WTC11 (cell line): ENCODE measurements around the gene KCNN4. TPM values are rescaled to one million over a fixed set of nuclear protein-coding genes. Genes with fewer than 3 reads are reported as not detected.

Experiments used
- ATAC-seq: fragments of 200-7000 bp; cut with Tn5 transposase; 2 replicates; pipeline ENCODE4 v1.10.0; 2021; ENCODE audit warnings: mild to moderate bottlenecking, moderate library complexity
- CTCF ChIA-PET: fragments of 300-600 bp; sonication (Branson Sonifier 250); formaldehyde crosslinking; loops from one replicate; lab custom pipeline; 2021; ENCODE audit warnings: antibody characterized with exemption; lab: Charles Lee
- POLR2A ChIA-PET: fragments of 350-600 bp; sonication (Branson Sonifier 250); formaldehyde crosslinking; loops from one replicate; lab custom pipeline; 2021; ENCODE audit warnings: antibody characterized with exemption; lab: Charles Lee
- DNase-seq: peaks from one replicate; pipeline ENCODE4 v3.0.0; 2021; ENCODE audit warnings: low spot score
- H3K27ac Mint-ChIP-seq: 2 replicates; pipeline ENCODE4 v1.8.0; 2021; ENCODE audit warnings: mixed read lengths
- H3K27me3 Mint-ChIP-seq: 2 replicates; pipeline ENCODE4 v1.8.0; 2021; ENCODE audit warnings: low read depth, mild to moderate bottlenecking, moderate library complexity, mixed read lengths
- H3K36me3 Mint-ChIP-seq: 2 replicates; pipeline ENCODE4 v1.8.0; 2021; ENCODE audit warnings: mixed read lengths
- H3K4me1 Mint-ChIP-seq: 2 replicates; pipeline ENCODE4 v1.8.0; 2022; ENCODE audit warnings: mixed read lengths
- H3K4me3 Mint-ChIP-seq: 2 replicates; pipeline ENCODE4 v1.8.0; 2021; ENCODE audit warnings: mild to moderate bottlenecking, moderate library complexity, mixed read lengths
- H3K9me3 Mint-ChIP-seq: 2 replicates; pipeline ENCODE4 v1.8.0; 2021; ENCODE audit warnings: mixed read lengths
- CBFB ChIP-seq: sonication (generic); formaldehyde crosslinking; IDR thresholded peaks from 2 replicates; pipeline ENCODE4 v1.8.1; 2022; ENCODE audit warnings: mild to moderate bottlenecking, low read depth, missing genetic modification reagents
- E2F1 ChIP-seq: sonication (generic); formaldehyde crosslinking; IDR thresholded peaks from 2 replicates; pipeline ENCODE4 v1.8.0; 2022; ENCODE audit warnings: mild to moderate bottlenecking, missing genetic modification reagents
- ELF4 ChIP-seq: sonication (generic); formaldehyde crosslinking; IDR thresholded peaks from 2 replicates; pipeline ENCODE4 v1.8.1; 2022; ENCODE audit warnings: low read depth, mild to moderate bottlenecking, moderate library complexity, missing genetic modification reagents
- FOXK1 ChIP-seq: sonication (generic); formaldehyde crosslinking; IDR thresholded peaks from 2 replicates; pipeline ENCODE4 v1.8.0; 2022; ENCODE audit warnings: mild to moderate bottlenecking, moderate library complexity, missing genetic modification reagents
- GTF2I ChIP-seq: fragments of 250-450 bp; sonication (Bioruptor Pico); conservative IDR thresholded peaks from 2 replicates; pipeline ENCODE4 v1.4.0; 2021; ENCODE audit warnings: mild to moderate bottlenecking
- HMGA2 ChIP-seq: fragments of 250-450 bp; sonication (Bioruptor Pico); IDR thresholded peaks from 2 replicates; pipeline ENCODE4 v1.4.0; 2021; ENCODE audit warnings: mild to moderate bottlenecking, moderate library complexity
- JUN ChIP-seq: sonication (generic); formaldehyde crosslinking; IDR thresholded peaks from 2 replicates; pipeline ENCODE4 v1.8.0; 2023; ENCODE audit warnings: mild to moderate bottlenecking, missing genetic modification reagents
- KAT7 ChIP-seq: sonication (generic); formaldehyde crosslinking; IDR thresholded peaks from 2 replicates; pipeline ENCODE4 v1.8.1; 2023; ENCODE audit warnings: missing genetic modification reagents, mild to moderate bottlenecking, borderline replicate concordance
- MXD4 ChIP-seq: fragments of 250-450 bp; sonication (Bioruptor Pico); IDR thresholded peaks from 2 replicates; pipeline ENCODE4 v1.8.0; 2021; ENCODE audit warnings: mild to moderate bottlenecking, moderate library complexity, borderline replicate concordance
- NR3C1 ChIP-seq: sonication (generic); formaldehyde crosslinking; conservative IDR thresholded peaks from 2 replicates; pipeline ENCODE4 v1.8.1; 2023; ENCODE audit warnings: low read depth, mild to moderate bottlenecking, missing genetic modification reagents
- ZNF138 ChIP-seq: sonication (generic); formaldehyde crosslinking; conservative IDR thresholded peaks from 2 replicates; pipeline ENCODE4 v1.8.1; 2022; ENCODE audit warnings: mild to moderate bottlenecking, moderate library complexity, missing genetic modification reagents
- ZNF219 ChIP-seq: sonication (generic); formaldehyde crosslinking; IDR thresholded peaks from 2 replicates; pipeline ENCODE4 v1.8.0; 2023; ENCODE audit warnings: missing genetic modification reagents, mild to moderate bottlenecking, borderline replicate concordance
- ZNF396 ChIP-seq: fragments of 250-450 bp; sonication (Bioruptor Pico); IDR thresholded peaks from 2 replicates; pipeline ENCODE4 v1.8.0; 2021; ENCODE audit warnings: mild to moderate bottlenecking, moderate library complexity, borderline replicate concordance
- ZNF425 ChIP-seq: fragments of 250-450 bp; sonication (Bioruptor Pico); conservative IDR thresholded peaks from 2 replicates; pipeline ENCODE4 v1.9.0; 2021; ENCODE audit warnings: mild to moderate bottlenecking
- total RNA-seq: library from RNA; stranded (reverse); gene quantifications from 3 replicates; pipeline ENCODE4 v1.2.3, GENCODE V29; 2021
- TF ChIP-seq, protein P1 (sequence below): fragments of 200-600 bp; IDR thresholded peaks from 2 replicates; pipeline ENCODE4 v1.8.0; 2022; ENCODE audit warnings: antibody characterized with exemption
- TF ChIP-seq, protein P2 (sequence below): sonication (generic); formaldehyde crosslinking; IDR thresholded peaks from 2 replicates; pipeline ENCODE4 v1.8.1; 2023; ENCODE audit warnings: mild to moderate bottlenecking, missing genetic modification reagents
- TF ChIP-seq, protein P3 (sequence below): sonication (generic); formaldehyde crosslinking; conservative IDR thresholded peaks from 2 replicates; pipeline ENCODE4 v1.8.1; 2023; ENCODE audit warnings: mild to moderate bottlenecking, low read depth, missing genetic modification reagents, moderate library complexity

The KCNN4 gene
- total RNA-seq, 1 experiment from 2014 or later, result 0.98 TPM

- TF ChIP-seq ZNF219 (CRISPR knock-in tag), result no peak
- TF ChIP-seq ELF4 (CRISPR knock-in tag), result no peak
- TF ChIP-seq, all 79 proteins: peak for 0
These were observed 5.9 kb upstream of the KCNN4 start (continued) for GRCh38 chr19:43786665-43787064.

GRCh38 chr19:43784981-43785808, 4.4 kb upstream of the KCNN4 start:
- ChIA-PET POLR2A (interaction anchor here (0.6 kb wide), 1 partner anchor 11 kb away, joined by 3 read pairs; no protein-coding TSS in a partner anchor), CTCF (interaction anchor here (0.6 to 1.9 kb wide), 17 partner anchors 9 to 230 kb away, joined by 3 to 24 read pairs (median 5); partner anchors contain the start of gene SMG9)
- no peaks in the 10 kb centered on the region for H3K9me3 Mint-ChIP-seq
- TF ChIP-seq NR3C1 (CRISPR knock-in tag) (no peak), GTF2I (CRISPR knock-in tag) (no peak), ZNF219 (CRISPR knock-in tag) (no peak)
- TF ChIP-seq, protein P1, sequence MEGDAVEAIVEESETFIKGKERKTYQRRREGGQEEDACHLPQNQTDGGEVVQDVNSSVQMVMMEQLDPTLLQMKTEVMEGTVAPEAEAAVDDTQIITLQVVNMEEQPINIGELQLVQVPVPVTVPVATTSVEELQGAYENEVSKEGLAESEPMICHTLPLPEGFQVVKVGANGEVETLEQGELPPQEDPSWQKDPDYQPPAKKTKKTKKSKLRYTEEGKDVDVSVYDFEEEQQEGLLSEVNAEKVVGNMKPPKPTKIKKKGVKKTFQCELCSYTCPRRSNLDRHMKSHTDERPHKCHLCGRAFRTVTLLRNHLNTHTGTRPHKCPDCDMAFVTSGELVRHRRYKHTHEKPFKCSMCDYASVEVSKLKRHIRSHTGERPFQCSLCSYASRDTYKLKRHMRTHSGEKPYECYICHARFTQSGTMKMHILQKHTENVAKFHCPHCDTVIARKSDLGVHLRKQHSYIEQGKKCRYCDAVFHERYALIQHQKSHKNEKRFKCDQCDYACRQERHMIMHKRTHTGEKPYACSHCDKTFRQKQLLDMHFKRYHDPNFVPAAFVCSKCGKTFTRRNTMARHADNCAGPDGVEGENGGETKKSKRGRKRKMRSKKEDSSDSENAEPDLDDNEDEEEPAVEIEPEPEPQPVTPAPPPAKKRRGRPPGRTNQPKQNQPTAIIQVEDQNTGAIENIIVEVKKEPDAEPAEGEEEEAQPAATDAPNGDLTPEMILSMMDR, result peak; percentile 82
- no peak overlapping the region for H3K27ac Mint-ChIP-seq
- no peaks in the 10 kb centered on the region for H3K36me3 Mint-ChIP-seq
- ATAC-seq (peak; percentile 91), DNase-seq (peak; percentile 63)
- no peak overlapping the region for H3K4me3 Mint-ChIP-seq
- no peaks in the 10 kb centered on the region for H3K27me3 Mint-ChIP-seq
- H3K4me1 Mint-ChIP-seq, result peaks cover 5% of the 10 kb centered on the region; the same call in 1 of the 2 replicates

GRCh38 chr19:43784241-43784980, 3.6 kb upstream of the KCNN4 start:
- H3K36me3 Mint-ChIP-seq, result no peaks in the 10 kb centered on the region
- no peak overlapping the region for H3K27ac Mint-ChIP-seq
- H3K9me3 Mint-ChIP-seq, result no peaks in the 10 kb centered on the region
- ChIA-PET POLR2A (no interaction called here), CTCF (interaction anchor here (0.6 to 1.9 kb wide), 20 partner anchors 8 to 230 kb away, joined by 3 to 24 read pairs (median 5); partner anchors contain the start of gene SMG9)
- TF ChIP-seq, protein P2, sequence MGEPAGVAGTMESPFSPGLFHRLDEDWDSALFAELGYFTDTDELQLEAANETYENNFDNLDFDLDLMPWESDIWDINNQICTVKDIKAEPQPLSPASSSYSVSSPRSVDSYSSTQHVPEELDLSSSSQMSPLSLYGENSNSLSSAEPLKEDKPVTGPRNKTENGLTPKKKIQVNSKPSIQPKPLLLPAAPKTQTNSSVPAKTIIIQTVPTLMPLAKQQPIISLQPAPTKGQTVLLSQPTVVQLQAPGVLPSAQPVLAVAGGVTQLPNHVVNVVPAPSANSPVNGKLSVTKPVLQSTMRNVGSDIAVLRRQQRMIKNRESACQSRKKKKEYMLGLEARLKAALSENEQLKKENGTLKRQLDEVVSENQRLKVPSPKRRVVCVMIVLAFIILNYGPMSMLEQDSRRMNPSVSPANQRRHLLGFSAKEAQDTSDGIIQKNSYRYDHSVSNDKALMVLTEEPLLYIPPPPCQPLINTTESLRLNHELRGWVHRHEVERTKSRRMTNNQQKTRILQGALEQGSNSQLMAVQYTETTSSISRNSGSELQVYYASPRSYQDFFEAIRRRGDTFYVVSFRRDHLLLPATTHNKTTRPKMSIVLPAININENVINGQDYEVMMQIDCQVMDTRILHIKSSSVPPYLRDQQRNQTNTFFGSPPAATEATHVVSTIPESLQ (CRISPR knock-in tag), result no peak
- TF ChIP-seq E2F1 (CRISPR knock-in tag) (no peak), KAT7 (CRISPR knock-in tag) (no peak)
- DNase-seq (no peak), ATAC-seq (no peak)
- no peaks in the 10 kb centered on the region for H3K27me3 Mint-ChIP-seq
- H3K4me3 Mint-ChIP-seq, result no peak overlapping the region
- peaks cover 12% of the 10 kb centered on the region for H3K4me1 Mint-ChIP-seq

DNA sequence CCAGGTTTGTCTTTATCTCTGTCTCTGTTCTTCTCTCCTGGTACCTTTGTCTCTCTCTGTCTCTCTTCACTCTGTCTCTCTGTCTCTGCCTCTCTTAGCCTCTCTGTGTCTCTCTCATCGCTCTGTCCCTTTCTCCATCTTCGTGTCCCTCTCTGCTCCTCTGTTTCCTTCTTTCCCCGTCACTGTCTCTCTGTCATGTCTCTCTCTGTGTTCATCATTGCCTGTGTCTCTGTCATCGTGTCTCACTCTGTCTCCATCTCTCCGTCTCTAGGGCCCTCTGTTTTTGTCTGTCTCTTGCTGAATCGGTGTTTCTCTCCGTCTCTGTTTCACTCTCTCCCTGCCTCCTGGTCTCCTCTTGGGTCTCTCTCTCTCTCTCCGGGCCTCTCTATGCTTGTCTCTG, 2.9 kb upstream of the KCNN4 start:
- ATAC-seq, result no peak
- Mint-ChIP-seq H3K4me1 (peaks cover 18% of the 10 kb centered on the region), H3K27ac (no peak overlapping the region), H3K36me3 (no peaks in the 10 kb centered on the region), H3K4me3 (no peak overlapping the region), H3K9me3 (no peaks in the 10 kb centered on the region), H3K27me3 (no peaks in the 10 kb centered on the region)
- no peak for DNase-seq
- CTCF ChIA-PET, result interaction anchor here (0.9 kb wide), 1 partner anchor 38 kb away, joined by 3 read pairs; no protein-coding TSS in a partner anchor
- POLR2A ChIA-PET, result no interaction called here
- TF ChIP-seq, protein P3, sequence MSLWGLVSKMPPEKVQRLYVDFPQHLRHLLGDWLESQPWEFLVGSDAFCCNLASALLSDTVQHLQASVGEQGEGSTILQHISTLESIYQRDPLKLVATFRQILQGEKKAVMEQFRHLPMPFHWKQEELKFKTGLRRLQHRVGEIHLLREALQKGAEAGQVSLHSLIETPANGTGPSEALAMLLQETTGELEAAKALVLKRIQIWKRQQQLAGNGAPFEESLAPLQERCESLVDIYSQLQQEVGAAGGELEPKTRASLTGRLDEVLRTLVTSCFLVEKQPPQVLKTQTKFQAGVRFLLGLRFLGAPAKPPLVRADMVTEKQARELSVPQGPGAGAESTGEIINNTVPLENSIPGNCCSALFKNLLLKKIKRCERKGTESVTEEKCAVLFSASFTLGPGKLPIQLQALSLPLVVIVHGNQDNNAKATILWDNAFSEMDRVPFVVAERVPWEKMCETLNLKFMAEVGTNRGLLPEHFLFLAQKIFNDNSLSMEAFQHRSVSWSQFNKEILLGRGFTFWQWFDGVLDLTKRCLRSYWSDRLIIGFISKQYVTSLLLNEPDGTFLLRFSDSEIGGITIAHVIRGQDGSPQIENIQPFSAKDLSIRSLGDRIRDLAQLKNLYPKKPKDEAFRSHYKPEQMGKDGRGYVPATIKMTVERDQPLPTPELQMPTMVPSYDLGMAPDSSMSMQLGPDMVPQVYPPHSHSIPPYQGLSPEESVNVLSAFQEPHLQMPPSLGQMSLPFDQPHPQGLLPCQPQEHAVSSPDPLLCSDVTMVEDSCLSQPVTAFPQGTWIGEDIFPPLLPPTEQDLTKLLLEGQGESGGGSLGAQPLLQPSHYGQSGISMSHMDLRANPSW (CRISPR knock-in tag), result no peak
- TF ChIP-seq ZNF138 (CRISPR knock-in tag), result no peak
- no peak for TF ChIP-seq JUN (CRISPR knock-in tag)
- no peak for TF ChIP-seq HMGA2 (CRISPR knock-in tag)
- no peak for TF ChIP-seq ZNF425 (CRISPR knock-in tag)
- TF ChIP-seq MXD4 (CRISPR knock-in tag), result no peak
- TF ChIP-seq FOXK1, result no peak
- TF ChIP-seq CBFB (CRISPR knock-in tag), result no peak
- TF ChIP-seq ZNF396 (CRISPR knock-in tag), result no peak
